Measurements from ENCODE around the gene EHF. TPM values are rescaled to one million over a fixed set of nuclear protein-coding genes. Genes with fewer than 3 reads are reported as not detected.
"Not testable (repeated sequence)": the region's sequence is repeated elsewhere in the genome, so short reads cannot be mapped to it uniquely, and the experiment has no call there.

Gene EHF
- total RNA-seq, 2 donors from 2014 or later, result 0.78 TPM; not detected in 1

GRCh38 chr11:34588023-34588422, 32.9 kb upstream of the EHF start:
- H3K4me1 ChIP-seq, result peaks cover 0 to 8% of the 10 kb centered on the region in 2 donors
- no peak for TF ChIP-seq CTCF (IDR thresholded peaks at IDR 0.05)
- no peaks in the 10 kb centered on the region for H3K36me3 ChIP-seq
- no peak overlapping the region for H3K4me3 ChIP-seq
- no peak for DNase-seq (ENCODE audit: low spot score)
- H3K27me3 ChIP-seq, result no peaks in the 10 kb centered on the region
- H3K9me3 ChIP-seq, result no peaks in the 10 kb centered on the region
- H3K27ac ChIP-seq, result no peak overlapping the region

GRCh38 chr11:34588701-34589100, 32.2 kb upstream of the EHF start:
- no peak overlapping the region for H3K4me3 ChIP-seq
- no peaks in the 10 kb centered on the region for H3K9me3 ChIP-seq
- H3K36me3 ChIP-seq, result no peaks in the 10 kb centered on the region
- no peak for TF ChIP-seq CTCF (IDR thresholded peaks at IDR 0.05)
- H3K27ac ChIP-seq, result no peak overlapping the region
- H3K4me1 ChIP-seq, result peaks cover 0 to 8% of the 10 kb centered on the region in 2 donors
- H3K27me3 ChIP-seq, result no peaks in the 10 kb centered on the region
- DNase-seq (ENCODE audit: low spot score), result no peak

GRCh38 chr11:34589177-34589576, 31.7 kb upstream of the EHF start:
- H3K27ac ChIP-seq, result not testable (repeated sequence)

GRCh38 chr11:34593085-34593484, 27.8 kb upstream of the EHF start:
- TF ChIP-seq CTCF (IDR thresholded peaks at IDR 0.05), result no peak
- Histone ChIP-seq H3K27me3 (no peaks in the 10 kb centered on the region), H3K4me1 (no peaks in the 10 kb centered on the region), H3K36me3 (no peaks in the 10 kb centered on the region), H3K9me3 (no peaks in the 10 kb centered on the region), H3K27ac (no peak overlapping the region), H3K4me3 (no peak overlapping the region)
- no peak for DNase-seq (ENCODE audit: low spot score)

More at GRCh38 chr11:34589177-34589576, 31.7 kb upstream of the EHF start:
- not testable (repeated sequence) for H3K27me3 ChIP-seq; H3K4me3 ChIP-seq; H3K4me1 ChIP-seq; H3K36me3 ChIP-seq; H3K9me3 ChIP-seq; DNase-seq (ENCODE audit: low spot score)

GRCh38 chr11:34594603-34595002, 26.3 kb upstream of the EHF start:
- no peak for TF ChIP-seq CTCF (IDR thresholded peaks at IDR 0.05)
- no peak overlapping the region for H3K4me3 ChIP-seq
- DNase-seq (ENCODE audit: low spot score), result no peak
- no peaks in the 10 kb centered on the region for H3K27me3 ChIP-seq
- no peaks in the 10 kb centered on the region for H3K36me3 ChIP-seq
- no peak overlapping the region for H3K27ac ChIP-seq
- no peaks in the 10 kb centered on the region for H3K4me1 ChIP-seq
- H3K9me3 ChIP-seq, result no peaks in the 10 kb centered on the region

GRCh38 chr11:34595391-34595790, 25.5 kb upstream of the EHF start:
- H3K4me1 ChIP-seq, result peaks cover 0 to 3% of the 10 kb centered on the region in 2 donors
- H3K9me3 ChIP-seq, result no peaks in the 10 kb centered on the region
- no peak overlapping the region for H3K4me3 ChIP-seq
- H3K36me3 ChIP-seq, result no peaks in the 10 kb centered on the region
- H3K27ac ChIP-seq, result no peak overlapping the region
- no peaks in the 10 kb centered on the region for H3K27me3 ChIP-seq
- no peak for DNase-seq (ENCODE audit: low spot score)
- no peak for TF ChIP-seq CTCF (IDR thresholded peaks at IDR 0.05)

All from right atrium auricular region (tissue), 2 donors.